Testis (tissue), 2 donors: ENCODE results near the gene C2CD4A.

Source experiments
- CTCF ChIP-seq, 3 experiments: fragments of 450-650 bp in 2 of 3; fragments of 200-600 bp in 1 of 3; sonication (generic) in 1 of 3; IDR thresholded peaks; one replicate each; pipeline ENCODE4 v1.5.1; 2016 to 2019; ENCODE audit warnings: antibody characterized with exemption in 3 of 3, mild to moderate bottlenecking in 2 of 3, moderate library complexity in 1 of 3
- POLR2A ChIP-seq: fragments of 450-650 bp; IDR thresholded peaks from one replicate; pipeline ENCODE4 v1.6.1; 2017; ENCODE audit warnings: antibody characterized with exemption, mild to moderate bottlenecking, moderate library complexity

GRCh38 chr15:62068071-62068809 is 1.5 kb downstream of the C2CD4A start:
- TF ChIP-seq CTCF (IDR thresholded peaks at IDR 0.05) (no peak), POLR2A (no peak)
